ENCODE results near the gene B3GNT8. TPM values are rescaled to one million over a fixed set of nuclear protein-coding genes. Genes with fewer than 3 reads are reported as not detected.
A peak's percentile ranks its signal among the peaks of the same experiment; 100 is the strongest.
"Not testable (repeated sequence)": the region's sequence is repeated elsewhere in the genome, so short reads cannot be mapped to it uniquely, and the experiment has no call there.

B3GNT8 gene
- polyA plus RNA-seq, 4 donors: 27.5 to 125 (median 53.8) TPM

DNA sequence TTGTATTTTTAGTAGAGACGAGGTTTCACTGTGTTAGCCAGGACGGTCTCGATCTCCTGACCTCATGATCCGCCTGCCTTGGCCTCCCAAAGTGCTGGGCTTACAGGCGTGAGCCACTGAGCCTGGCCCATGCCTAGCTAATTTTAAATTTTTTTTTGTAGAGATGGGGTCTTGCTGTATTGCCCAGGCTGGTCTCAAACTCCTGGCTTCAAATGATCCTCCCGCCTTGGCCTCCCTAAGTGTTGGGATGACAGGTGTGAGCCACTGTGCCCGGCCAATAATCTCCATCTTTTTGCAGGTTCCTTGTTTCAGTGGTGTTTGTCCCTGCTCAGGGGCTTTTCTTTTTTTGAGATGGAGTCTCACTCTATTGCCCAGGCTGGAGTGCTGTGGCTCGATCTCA is 45.6 kb downstream of the B3GNT8 start:
- not testable (repeated sequence) for H3K4me1 ChIP-seq (ENCODE audit: control insufficient read depth in 3 of 3, insufficient read depth in 2 of 3, low read depth in 1 of 3, low read length in 2 of 3); H3K4me3 ChIP-seq (ENCODE audit: low read depth in 1 of 3, low read length in 3 of 3); H3K27me3 ChIP-seq (ENCODE audit: control insufficient read depth in 3 of 3, insufficient read depth in 3 of 3, low read length in 3 of 3); H3K9me3 ChIP-seq (ENCODE audit: control insufficient read depth in 2 of 2, insufficient read depth in 1 of 2, low read depth in 1 of 2, low read length in 1 of 2); FAIRE-seq; DNase-seq; H3K27ac ChIP-seq (ENCODE audit: low read depth in 1 of 3, low read length in 2 of 3)
- H3K36me3 ChIP-seq (ENCODE audit: control insufficient read depth in 3 of 3, insufficient read depth in 2 of 3, low read depth in 1 of 3, low read length in 3 of 3): peaks cover 0 to 34% (median 0%) of the 10 kb centered on the region in 3 donors
- WGBS, 3 donors: 94 to 95% (median 95%) methylated on average over 8 of the region's 8 CpGs

DNA sequence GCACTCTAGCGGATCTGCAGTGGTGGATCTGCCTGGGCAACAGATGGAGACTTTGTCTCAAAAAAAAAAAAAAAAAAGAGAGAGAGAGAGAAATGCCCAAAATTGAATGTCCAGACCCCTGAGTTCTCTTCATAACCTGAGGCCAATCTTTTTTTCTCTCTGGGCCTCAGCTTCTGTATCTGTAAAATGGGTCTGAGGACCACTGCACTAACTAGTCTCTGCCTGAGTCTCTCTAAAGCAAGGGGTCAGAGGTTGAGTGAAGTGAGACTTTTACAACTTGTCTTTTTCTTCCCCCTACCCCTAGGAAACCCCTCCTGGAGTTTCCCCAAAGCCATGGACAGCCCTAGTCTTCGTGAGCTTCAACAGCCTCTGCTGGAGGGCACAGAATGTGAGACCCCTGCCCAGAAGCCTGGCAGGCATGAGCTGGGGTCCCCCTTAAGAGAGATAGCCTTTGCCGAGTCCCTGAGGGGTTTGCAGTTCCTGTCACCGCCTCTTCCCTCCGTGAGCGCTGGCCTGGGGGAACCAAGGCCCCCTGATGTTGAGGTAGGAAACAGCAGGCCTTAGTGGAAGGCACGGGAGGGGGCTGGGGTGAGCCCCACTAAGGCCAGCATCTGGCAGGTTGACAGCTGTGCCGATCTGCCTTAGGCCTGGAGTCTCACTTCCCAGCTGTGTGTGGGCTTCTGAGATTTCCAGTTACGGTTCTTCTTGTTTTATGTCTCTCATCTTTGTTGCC is 49.0 kb downstream of the B3GNT8 start:
- Histone ChIP-seq H3K27ac (ENCODE audit: low read depth in 1 of 3, low read length in 2 of 3) (no peak overlapping the region), H3K27me3 (ENCODE audit: control insufficient read depth in 3 of 3, insufficient read depth in 3 of 3, low read length in 3 of 3) (no peaks in the 10 kb centered on the region), H3K36me3 (ENCODE audit: control insufficient read depth in 3 of 3, insufficient read depth in 2 of 3, low read depth in 1 of 3, low read length in 3 of 3) (peaks cover 0 to 15% (median 0%) of the 10 kb centered on the region in 3 donors), H3K4me1 (ENCODE audit: control insufficient read depth in 3 of 3, insufficient read depth in 2 of 3, low read depth in 1 of 3, low read length in 2 of 3) (peaks cover 0 to 5% (median 0%) of the 10 kb centered on the region in 3 donors), H3K4me3 (ENCODE audit: low read depth in 1 of 3, low read length in 3 of 3) (no peak overlapping the region), H3K9me3 (ENCODE audit: control insufficient read depth in 2 of 2, insufficient read depth in 1 of 2, low read depth in 1 of 2, low read length in 1 of 2) (no peaks in the 10 kb centered on the region)
- DNase-seq (no peak), FAIRE-seq (no peak)
- WGBS, 3 donors: 57 to 77% (median 75%) methylated on average over 9 of the region's 9 CpGs

DNA sequence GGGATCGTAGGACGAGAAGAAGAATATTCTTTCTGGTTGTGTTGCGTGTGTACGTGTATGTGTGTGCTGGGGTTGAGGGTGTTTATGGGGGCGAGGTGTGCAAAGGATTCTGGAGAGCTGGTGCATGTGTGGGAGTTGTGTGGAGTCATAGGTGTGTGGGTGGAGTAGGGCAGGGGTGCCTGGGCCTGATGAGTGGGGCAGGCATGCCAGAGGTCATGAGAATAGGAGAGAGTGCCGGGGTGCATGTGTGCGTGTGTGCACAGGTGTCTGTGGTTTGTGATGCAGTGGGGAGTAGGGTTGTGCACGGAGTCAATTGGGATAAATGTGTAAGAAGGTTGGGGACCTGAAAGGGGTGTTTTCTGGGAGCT is 50.2 kb downstream of the B3GNT8 start:
- Histone ChIP-seq H3K27ac (ENCODE audit: low read depth in 1 of 3, low read length in 2 of 3) (peak overlapping the region in 1 of 3 donors; percentile 63), H3K27me3 (ENCODE audit: control insufficient read depth in 3 of 3, insufficient read depth in 3 of 3, low read length in 3 of 3) (no peaks in the 10 kb centered on the region), H3K36me3 (ENCODE audit: control insufficient read depth in 3 of 3, insufficient read depth in 2 of 3, low read depth in 1 of 3, low read length in 3 of 3) (peaks cover 0 to 8% (median 0%) of the 10 kb centered on the region in 3 donors), H3K4me3 (ENCODE audit: low read depth in 1 of 3, low read length in 3 of 3) (peak overlapping the region in 2 of 3 donors; percentile 51 to 54), H3K9me3 (ENCODE audit: control insufficient read depth in 2 of 2, insufficient read depth in 1 of 2, low read depth in 1 of 2, low read length in 1 of 2) (no peaks in the 10 kb centered on the region), H3K4me1 (ENCODE audit: control insufficient read depth in 3 of 3, insufficient read depth in 2 of 3, low read depth in 1 of 3, low read length in 2 of 3) (peaks cover 0 to 5% (median 0%) of the 10 kb centered on the region in 3 donors)
- WGBS, 3 donors: 62 to 68% (median 65%) methylated on average over 8 of the region's 8 CpGs
- DNase-seq (no peak), FAIRE-seq (no peak)

DNA sequence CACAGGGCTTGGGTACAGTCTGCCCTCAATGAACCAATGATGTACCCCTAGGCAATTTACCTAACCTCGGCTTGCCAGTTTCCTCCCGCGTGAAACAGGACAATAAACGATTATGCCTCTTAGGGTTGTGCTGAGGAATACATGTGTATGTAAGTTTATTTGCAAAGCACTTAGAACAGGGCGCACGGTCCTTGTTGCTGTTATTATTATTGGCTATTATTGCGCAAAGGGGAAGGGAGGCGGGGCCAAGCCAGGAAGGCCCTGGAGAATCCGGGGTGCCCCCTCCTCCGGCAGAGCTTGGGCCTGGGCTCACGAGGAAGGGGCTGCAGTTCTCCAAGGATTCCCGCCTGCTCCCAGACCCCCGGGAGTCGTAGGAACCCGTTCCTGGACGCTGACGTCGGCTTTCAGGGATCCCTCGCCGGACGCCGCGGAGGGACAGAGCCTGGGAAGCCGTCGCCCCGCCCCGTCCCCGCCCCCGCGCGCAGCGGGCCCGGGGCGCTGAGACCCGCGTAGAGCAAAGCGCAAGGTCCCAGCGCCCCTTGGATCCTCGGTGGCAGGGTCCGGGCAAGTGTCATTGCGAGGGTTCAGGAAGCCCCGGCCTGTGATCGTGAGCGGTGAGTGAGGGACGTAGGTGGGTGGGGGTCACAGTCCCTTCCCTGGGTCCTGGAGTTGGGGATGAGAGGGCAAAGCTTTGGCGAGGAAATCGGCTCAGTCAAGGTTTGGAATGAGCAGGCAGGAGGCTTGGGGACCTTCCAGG is 50.8 kb downstream of the B3GNT8 start, which contains the start of gene TMEM91:
Gene TMEM91 (plus strand): TSS at position 293 of the 757 bp plus-strand sequence. CDS start 1,777 bp downstream, outside the sequence.
- peaks cover 0 to 5% (median 0%) of the 10 kb centered on the region in 3 donors for H3K36me3 ChIP-seq (ENCODE audit: control insufficient read depth in 3 of 3, insufficient read depth in 2 of 3, low read depth in 1 of 3, low read length in 3 of 3)
- H3K4me3 ChIP-seq (ENCODE audit: low read depth in 1 of 3, low read length in 3 of 3): peak within 1 kb of the TSS; percentile 51 to 62 (median 54)
- peaks cover 0 to 5% (median 0%) of the 10 kb centered on the region in 3 donors for H3K4me1 ChIP-seq (ENCODE audit: control insufficient read depth in 3 of 3, insufficient read depth in 2 of 3, low read depth in 1 of 3, low read length in 2 of 3)
- no peak for FAIRE-seq
- WGBS, 3 donors: 7 to 9% (median 8%) methylated on average over 44 to 47 of the region's 47 CpGs
- DNase-seq: peak in 1 of 2 donors; percentile 76
- H3K27me3 ChIP-seq (ENCODE audit: control insufficient read depth in 3 of 3, insufficient read depth in 3 of 3, low read length in 3 of 3): no peaks in the 10 kb centered on the region
- peak within 1 kb of the TSS in 1 of 3 donors; percentile 63 for H3K27ac ChIP-seq (ENCODE audit: low read depth in 1 of 3, low read length in 2 of 3)
- no peaks in the 10 kb centered on the region for H3K9me3 ChIP-seq (ENCODE audit: control insufficient read depth in 2 of 2, insufficient read depth in 1 of 2, low read depth in 1 of 2, low read length in 1 of 2)

Other genes with a start within 250 kb of the B3GNT8 start
- gene CYP2S1, start 234.2 kb downstream of the B3GNT8 start, polyA plus RNA-seq: 10 to 100 TPM; 33.7 to 76.7 (median 59.4) TPM
- 10 to 100 TPM in 2 of 4 donors, 1 to 10 TPM in 1, under 1 TPM in 1; 0.67 to 13.4 (median 7.1) TPM for gene AXL, start 208.2 kb downstream of the B3GNT8 start, polyA plus RNA-seq
- 100 to 1,000 TPM in 2 of 4 donors, 10 to 100 TPM in 2; 76.3 to 139 (median 99.1) TPM for gene HNRNPUL1, start 163.0 kb downstream of the B3GNT8 start, polyA plus RNA-seq
- 10 to 100 TPM; 11.1 to 26.1 (median 14.8) TPM for gene CCDC97, start 117.2 kb downstream of the B3GNT8 start, polyA plus RNA-seq
- 10 to 100 TPM in 1 of 4 donors, 1 to 10 TPM in 3; 1.1 to 18.8 (median 8.5) TPM for gene TGFB1, start 73.5 kb downstream of the B3GNT8 start, polyA plus RNA-seq
- 1 to 10 TPM; 4.7 to 9.8 (median 5.9) TPM for gene B9D2, start 63.2 kb downstream of the B3GNT8 start, polyA plus RNA-seq
- 10 to 100 TPM in 1 of 4 donors, 1 to 10 TPM in 3; 1.3 to 14.6 (median 5.2) TPM for gene TMEM91, start 50.8 kb downstream of the B3GNT8 start, polyA plus RNA-seq
- gene EXOSC5, start 30.0 kb downstream of the B3GNT8 start, polyA plus RNA-seq: 10 to 100 TPM in 3 of 4 donors, 1 to 10 TPM in 1; 9.4 to 36.4 (median 18.3) TPM
- gene BCKDHA, start 29.6 kb downstream of the B3GNT8 start, polyA plus RNA-seq: 10 to 100 TPM; 19.9 to 34.0 (median 24.8) TPM
- gene DMAC2, start 12.5 kb upstream of the B3GNT8 start, polyA plus RNA-seq: 100 to 1,000 TPM in 1 of 4 donors, 10 to 100 TPM in 3; 67.8 to 122 (median 90.5) TPM
- gene ERICH4, start 15.8 kb upstream of the B3GNT8 start, polyA plus RNA-seq: 100 to 1,000 TPM in 2 of 4 donors, 10 to 100 TPM in 2; 11.7 to 154 (median 83.5) TPM
- gene CEACAM21, start 148.8 kb upstream of the B3GNT8 start, polyA plus RNA-seq: 1 to 10 TPM in 3 of 4 donors, not detected in 1; 1.1 to 4.6 (median 1.9) TPM
- gene CEACAM4, start 199.7 kb upstream of the B3GNT8 start, polyA plus RNA-seq: under 1 TPM in 2 of 4 donors, not detected in 2; 0.06 to 0.39 TPM

Measured in small intestine (tissue), 7 donors.